H1 (cell line): Measurements from ENCODE around the gene NRN1. TPM values are rescaled to one million over a fixed set of nuclear protein-coding genes. Genes with fewer than 3 reads are reported as not detected.

Source experiments
- CTCF ChIA-PET: fragments of 300-600 bp; sonication (Branson Sonifier 250); formaldehyde crosslinking; loops from one replicate; lab custom pipeline; 2021; ENCODE audit not compliant: partially characterized antibody; lab: Charles Lee
- POLR2A ChIA-PET: fragments of 300-600 bp; sonication (Branson Sonifier 250); formaldehyde crosslinking; loops from one replicate; lab custom pipeline; 2021; ENCODE audit warnings: inconsistent platforms; ENCODE audit not compliant: partially characterized antibody; lab: Charles Lee
- DNase-seq, 2 experiments: peaks; one replicate each; pipeline versions ENCODE4 v3.0.0 to v3.0.0-alpha.2; 2010 to 2022; ENCODE audit warnings: low spot score in 2 of 2, low read depth in 1 of 2, mixed read lengths in 1 of 2
- FAIRE-seq: peaks from 2 replicates; lab custom pipeline; 2011; peaks lifted over from hg19 to GRCh38; lab: Jason Lieb, UNC
- H2AFZ ChIP-seq: 2 replicates; pipeline ENCODE4 v1.8.1; 2012; ENCODE audit warnings: low read length, inconsistent platforms
- H2AK5ac ChIP-seq: 2 replicates; pipeline ENCODE4 v1.6.1; 2013; ENCODE audit warnings: low read depth, low read length
- H2BK120ac ChIP-seq: replicated peaks from 2 replicates; pipeline ENCODE3; 2013; ENCODE audit warnings: low read depth, low read length, inconsistent platforms
- H2BK12ac ChIP-seq: 2 replicates; pipeline ENCODE4 v1.6.1; 2013; ENCODE audit warnings: low read depth, low read length
- H2BK15ac ChIP-seq: 2 replicates; pipeline ENCODE4 v1.6.1; 2013; ENCODE audit warnings: low read length
- H2BK20ac ChIP-seq: 2 replicates; pipeline ENCODE4 v1.6.1; 2013; ENCODE audit warnings: low read length
- H2BK5ac ChIP-seq: 2 replicates; pipeline ENCODE4 v1.6.1; 2013; ENCODE audit warnings: low read depth, low read length
- H3K14ac ChIP-seq: 2 replicates; pipeline ENCODE4 v1.6.1; 2013; ENCODE audit warnings: inconsistent platforms; ENCODE audit not compliant: insufficient read length
- H3K18ac ChIP-seq: 2 replicates; pipeline ENCODE4 v1.6.1; 2013; ENCODE audit warnings: low read length; ENCODE audit errors: extremely low read depth
- H3K23ac ChIP-seq: 2 replicates; pipeline ENCODE4 v1.6.1; 2013; ENCODE audit warnings: inconsistent platforms; ENCODE audit not compliant: insufficient read length
- H3K23me2 ChIP-seq: 2 replicates; pipeline ENCODE4 v1.6.1; 2013; ENCODE audit warnings: low read depth, low read length
- H3K27ac ChIP-seq: 2 replicates; pipeline ENCODE4 v1.6.1; 2011; ENCODE audit warnings: low read depth, low read length, inconsistent platforms
- H3K27me3 ChIP-seq, 4 experiments: replicated peaks in 1 of 4; 1 replicate in 1 of 4; 2 replicates in 3 of 4; pipeline versions ENCODE4 v1.6.1 to v1.8.1; 2011 to 2013; ENCODE audit warnings: low read length in 3 of 4, mild to moderate bottlenecking in 3 of 4, inconsistent platforms in 2 of 4, mixed read lengths in 2 of 4, moderate library complexity in 1 of 4; ENCODE audit not compliant: control insufficient read depth in 3 of 4, insufficient read depth in 3 of 4; ENCODE audit errors: extremely low read depth in 1 of 4
- H3K36me3 ChIP-seq, 4 experiments: 2 replicates each; pipeline versions ENCODE4 v1.6.1 to v1.8.1; 2011 to 2013; ENCODE audit warnings: mild to moderate bottlenecking in 4 of 4, low read length in 3 of 4, moderate library complexity in 2 of 4, control low read depth in 1 of 4, inconsistent platforms in 1 of 4; ENCODE audit not compliant: insufficient read depth in 4 of 4, control insufficient read depth in 2 of 4
- H3K4ac ChIP-seq: replicated peaks from 2 replicates; pipeline ENCODE3; 2013; ENCODE audit warnings: low read length, low read depth, mixed read lengths, inconsistent platforms; ENCODE audit not compliant: insufficient read length
- H3K4me1 ChIP-seq, 4 experiments: replicated peaks in 1 of 4; 1 replicate in 1 of 4; 2 replicates in 3 of 4; pipeline versions ENCODE4 v1.6.1 to v1.8.1; 2011 to 2013; ENCODE audit warnings: low read length in 3 of 4, inconsistent platforms in 2 of 4, mixed read lengths in 1 of 4; ENCODE audit not compliant: insufficient read depth in 4 of 4, control insufficient read depth in 3 of 4
- H3K4me2 ChIP-seq, 2 experiments: 2 replicates each; pipeline versions ENCODE4 v1.6.1 to v1.8.1; 2011 to 2013; ENCODE audit warnings: low read depth in 2 of 2, low read length in 2 of 2, control low read depth in 1 of 2, inconsistent platforms in 1 of 2, mild to moderate bottlenecking in 1 of 2; ENCODE audit not compliant: insufficient read depth in 1 of 2
- H3K4me3 ChIP-seq, 4 experiments: fragments of 200-600, 300-600 bp in 1 of 4; sonication (generic), shearing (Covaris generic), sonication (Bioruptor Twin) in 1 of 4; 2 replicates each; pipeline versions ENCODE4 v1.5.1 to v1.8.1; 2011 to 2016; ENCODE audit warnings: low read length in 4 of 4, low read depth in 3 of 4, control low read depth in 2 of 4, inconsistent platforms in 2 of 4, mild to moderate bottlenecking in 2 of 4, mixed read lengths in 1 of 4, moderate library complexity in 1 of 4; ENCODE audit not compliant: insufficient read depth in 2 of 4; ENCODE audit errors: extremely low read depth in 1 of 4
- H3K56ac ChIP-seq: replicated peaks from 2 replicates; pipeline ENCODE3; 2013; ENCODE audit warnings: low read depth, mild to moderate bottlenecking, mixed read lengths, low read length, inconsistent platforms; ENCODE audit not compliant: insufficient read length
- H3K79me1 ChIP-seq: 2 replicates; pipeline ENCODE4 v1.6.1; 2013; ENCODE audit warnings: low read depth, low read length, control low read depth
- H3K79me2 ChIP-seq, 2 experiments: 2 replicates each; pipeline versions ENCODE4 v1.6.1 to v1.8.1; 2012 to 2013; ENCODE audit warnings: low read length in 2 of 2, mild to moderate bottlenecking in 2 of 2, inconsistent platforms in 1 of 2; ENCODE audit not compliant: insufficient read depth in 2 of 2, control insufficient read depth in 1 of 2
- H3K9ac ChIP-seq, 4 experiments: replicated peaks in 1 of 4; 1 replicate in 1 of 4; 2 replicates in 3 of 4; pipeline versions ENCODE4 v1.6.1 to v1.8.1; 2011 to 2013; ENCODE audit warnings: low read depth in 3 of 4, low read length in 3 of 4, control low read depth in 2 of 4, mild to moderate bottlenecking in 2 of 4, moderate library complexity in 2 of 4, inconsistent platforms in 1 of 4; ENCODE audit errors: extremely low read depth in 1 of 4
- H3K9me3 ChIP-seq, 2 experiments: 2 replicates each; pipeline versions ENCODE4 v1.6.1 to v1.8.1; 2012 to 2013; ENCODE audit warnings: mild to moderate bottlenecking in 2 of 2, moderate library complexity in 2 of 2, control low read depth in 1 of 2, inconsistent platforms in 1 of 2, low read depth in 1 of 2, low read length in 1 of 2, mixed read lengths in 1 of 2; ENCODE audit not compliant: insufficient read depth in 2 of 2
- H4K20me1 ChIP-seq, 2 experiments: replicated peaks in 1 of 2; 2 replicates each; pipeline versions ENCODE3 to v1.8.1; 2011 to 2013; ENCODE audit warnings: inconsistent platforms in 2 of 2, low read length in 2 of 2, mild to moderate bottlenecking in 1 of 2; ENCODE audit not compliant: insufficient read depth in 2 of 2, control insufficient read depth in 1 of 2
- H4K5ac ChIP-seq: 2 replicates; pipeline ENCODE4 v1.6.1; 2013; ENCODE audit warnings: low read length, low read depth, mixed read lengths, inconsistent platforms; ENCODE audit not compliant: insufficient read length
- H4K8ac ChIP-seq: 2 replicates; pipeline ENCODE4 v1.8.0; 2013; ENCODE audit warnings: mild to moderate bottlenecking, moderate library complexity, low read length, inconsistent platforms; ENCODE audit not compliant: insufficient read depth; ENCODE audit errors: extremely low read depth
- H4K91ac ChIP-seq: replicated peaks from 2 replicates; pipeline ENCODE3; 2013; ENCODE audit warnings: low read length, mixed read lengths, inconsistent platforms; ENCODE audit not compliant: insufficient read length
- CTCF ChIP-seq, 3 experiments: IDR thresholded peaks; 1 replicate in 2 of 3; 2 replicates in 1 of 3; pipeline versions ENCODE4 v1.5.1 to v1.6.1; 2011; ENCODE audit warnings: low read length in 3 of 3, mild to moderate bottlenecking in 3 of 3, inconsistent platforms in 2 of 3, low read depth in 1 of 3, moderate library complexity in 1 of 3; ENCODE audit not compliant: insufficient read depth in 1 of 3; ENCODE audit errors: control extremely low read depth in 1 of 3
- FOSL1 ChIP-seq: IDR thresholded peaks from 2 replicates; pipeline ENCODE4 v1.6.1; 2011; ENCODE audit warnings: mild to moderate bottlenecking, low read depth, low read length, moderate library complexity; ENCODE audit not compliant: insufficient read depth
- RAD21 ChIP-seq, 2 experiments: IDR thresholded peaks in 1 of 2; conservative IDR thresholded peaks in 1 of 2; 2 replicates each; pipeline ENCODE4 v1.6.1; 2011; ENCODE audit warnings: low read depth in 2 of 2, low read length in 2 of 2, improper control_type of control experiment in 1 of 2, inconsistent platforms in 1 of 2, mild to moderate bottlenecking in 1 of 2, moderate library complexity in 1 of 2
- WGBS, 2 experiments: shearing (Covaris generic) in 1 of 2; methylation state at CpG; one replicate each; pipeline versions ENCODE4 v1.1.6 to v1.1.7; 2013 to 2015; ENCODE audit warnings: low lambda C conversion rate in 2 of 2, mixed read lengths in 2 of 2, inconsistent platforms in 1 of 2, low coverage in 1 of 2, missing lambda C conversion rate in 1 of 2; ENCODE audit not compliant: insufficient replicate concordance in 2 of 2, insufficient coverage in 1 of 2, insufficient read length in 1 of 2; ENCODE audit errors: extremely low coverage in 1 of 2, missing lambda C conversion rate in 1 of 2; 5-methylcytosine and 5-hydroxymethylcytosine counted together
- polyA plus RNA-seq, 7 experiments: library from polyadenylated mRNA; depleted of rRNA in 3 of 7; stranded (reverse) in 5 of 7; unstranded in 2 of 7; fragments of >200 nt in 5 of 7; fragments of 200-250 nt in 2 of 7; gene quantifications; 1 replicate in 5 of 7; 2 replicates in 1 of 7; 4 replicates in 1 of 7; pipeline versions ENCODE4 v1.2.1 to v1.2.3, GENCODE V29; 2011 to 2013; ENCODE audit warnings: missing spikeins in 2 of 7, mixed read lengths in 2 of 7
- total RNA-seq: library from RNA; stranded (reverse); fragmentation: NEBNext Ultra II Directional; extraction: Animal tissue kit (Norgen Biotek cat#: 25700); gene quantifications from 2 replicates; pipeline ENCODE4 v1.2.1, GENCODE V29; 2021

NRN1 gene
- total and polyA plus RNA-seq, 2 of the 8 experiments (the other 6 are each of a cell fraction or from before 2014, with no cell fraction given) = 0.06 to 0.26 TPM

- Histone ChIP-seq H4K5ac (no peak overlapping the region), H3K4me2 (no peak overlapping the region), H3K27me3 (no peaks in the 10 kb centered on the region), H3K27ac (no peak overlapping the region), H2BK120ac (no peak overlapping the region), H3K23me2 (no peaks in the 10 kb centered on the region), H4K20me1 (no peaks in the 10 kb centered on the region), H3K79me2 (no peaks in the 10 kb centered on the region), H3K4me3 (no peak overlapping the region), H3K79me1 (no peaks in the 10 kb centered on the region), H4K8ac (no peak overlapping the region), H2AFZ (no peak overlapping the region), H3K9me3 (no peaks in the 10 kb centered on the region), H3K9ac (no peak overlapping the region), H3K23ac (no peak overlapping the region), H2AK5ac (no peak overlapping the region), H2BK5ac (no peak overlapping the region), H3K4me1 (no peaks in the 10 kb centered on the region), H3K36me3 (no peaks in the 10 kb centered on the region), H2BK20ac (no peak overlapping the region), H3K4ac (no peak overlapping the region), H4K91ac (no peak overlapping the region), H2BK15ac (no peak overlapping the region), H3K18ac (no peak overlapping the region), H3K14ac (no peak overlapping the region), H2BK12ac (no peak overlapping the region), H3K56ac (no peak overlapping the region)
- DNase-seq (no peak), FAIRE-seq (peak; percentile 7)
- TF ChIP-seq RAD21 (IDR thresholded peaks at IDR 0.05 in 1 of 2, conservative IDR thresholded peaks at IDR 0.05 in 1 of 2; ENCODE audit: low read depth in 2 of 2, low read length in 2 of 2) = peak; percentile 25 to 33; a peak in 2 of 4 replicates
- peak in 2 of 3 experiments; percentile 11 to 46; a peak in 2 of 4 replicates for TF ChIP-seq CTCF (IDR thresholded peaks at IDR 0.05; ENCODE audit: control extremely low read depth in 1 of 3, insufficient read depth in 1 of 3, low read depth in 1 of 3, low read length in 3 of 3)
- TF ChIP-seq FOSL1 = no peak
- CTCF ChIA-PET = interaction anchor here (0.6 to 3.3 kb wide), 20 partner anchors 9 to 633 kb away, joined by 3 to 13 read pairs (median 4); no protein-coding TSS in a partner anchor
- POLR2A ChIA-PET = interaction anchor here (1.2 kb wide), 1 partner anchor 12 kb away, joined by 3 read pairs; no protein-coding TSS in a partner anchor
- whole genome bisulfite sequencing, 2 experiments = 63% methylated on average over 6 of the region's 6 CpGs; no CpG with 5 or more reads in 1 of the 2 experiments
Observed at GRCh38 chr6:5956939-5957338, 49.8 kb downstream of the NRN1 start.
